ENCODE data around the gene SOCS1. TPM values are rescaled to one million over a fixed set of nuclear protein-coding genes. Genes with fewer than 3 reads are reported as not detected.
"Not testable (repeated sequence)": the region's sequence is repeated elsewhere in the genome, so short reads cannot be mapped to it uniquely, and the experiment has no call there.

Gene SOCS1
- total RNA-seq, 2 experiments from 2014 or later: 127 to 133 TPM

DNA sequence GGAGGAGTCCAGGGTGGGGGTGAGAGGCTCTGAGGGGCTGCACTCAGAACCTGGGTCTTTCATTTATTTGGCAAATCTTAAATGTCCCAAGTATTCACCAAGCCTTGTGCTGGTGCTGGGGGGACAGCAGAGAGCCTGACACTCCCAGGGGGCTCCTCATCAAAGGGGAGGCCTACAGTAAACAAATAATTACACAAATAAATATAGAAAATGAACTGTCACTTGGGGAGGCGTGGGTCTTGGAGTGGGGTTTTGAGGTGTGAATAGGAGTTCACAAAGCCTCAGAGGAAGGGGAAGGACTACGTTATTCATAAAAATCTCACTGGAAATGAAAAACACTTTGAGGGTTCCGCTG, 40.3 kb upstream of the SOCS1 start:
- H3K4me1 Mint-ChIP-seq: peaks cover 71% of the 10 kb centered on the region
- H3K27me3 Mint-ChIP-seq: peaks cover 2% of the 10 kb centered on the region
- H3K27ac Mint-ChIP-seq: peak overlapping the region; percentile 94
- no peak overlapping the region for H3K4me3 Mint-ChIP-seq
- no peaks in the 10 kb centered on the region for H3K36me3 Mint-ChIP-seq (ENCODE audit: low read depth)
- POLR2A ChIA-PET: no interaction called here
- H3K9me3 Mint-ChIP-seq: no peaks in the 10 kb centered on the region
- CTCF ChIA-PET: interaction anchor here (1.5 to 4.6 kb wide), 4 partner anchors 14 to 333 kb away, joined by 3 to 28 read pairs (median 12); no protein-coding TSS in a partner anchor
- no peak for DNase-seq

DNA sequence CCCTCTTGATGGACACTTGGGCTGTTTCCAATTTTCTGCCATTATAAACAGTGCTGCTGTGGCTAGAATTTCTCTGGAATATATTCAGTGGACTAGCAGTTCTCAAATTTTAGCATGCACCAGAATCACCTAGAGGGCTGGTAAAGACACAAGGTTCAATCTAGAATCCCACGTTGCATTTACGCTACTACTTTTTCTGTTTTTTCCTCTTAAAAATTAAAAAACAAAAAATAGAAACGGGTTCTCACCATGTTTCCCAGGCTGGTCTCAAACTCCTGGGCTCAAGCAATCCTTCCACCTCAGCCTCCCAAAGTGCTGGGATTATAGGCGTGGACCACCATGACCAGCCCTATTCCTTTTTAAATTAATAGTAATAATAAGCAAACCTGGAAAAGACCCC, 39.7 kb upstream of the SOCS1 start:
- Mint-ChIP-seq H3K27me3 (peaks cover 2% of the 10 kb centered on the region), H3K9me3 (no peaks in the 10 kb centered on the region), H3K36me3 (ENCODE audit: low read depth) (no peaks in the 10 kb centered on the region), H3K27ac (peak overlapping the region; percentile 94), H3K4me1 (peaks cover 69% of the 10 kb centered on the region), H3K4me3 (no peak overlapping the region)
- DNase-seq: no peak
- ChIA-PET CTCF (no interaction called here), POLR2A (no interaction called here)

DNA sequence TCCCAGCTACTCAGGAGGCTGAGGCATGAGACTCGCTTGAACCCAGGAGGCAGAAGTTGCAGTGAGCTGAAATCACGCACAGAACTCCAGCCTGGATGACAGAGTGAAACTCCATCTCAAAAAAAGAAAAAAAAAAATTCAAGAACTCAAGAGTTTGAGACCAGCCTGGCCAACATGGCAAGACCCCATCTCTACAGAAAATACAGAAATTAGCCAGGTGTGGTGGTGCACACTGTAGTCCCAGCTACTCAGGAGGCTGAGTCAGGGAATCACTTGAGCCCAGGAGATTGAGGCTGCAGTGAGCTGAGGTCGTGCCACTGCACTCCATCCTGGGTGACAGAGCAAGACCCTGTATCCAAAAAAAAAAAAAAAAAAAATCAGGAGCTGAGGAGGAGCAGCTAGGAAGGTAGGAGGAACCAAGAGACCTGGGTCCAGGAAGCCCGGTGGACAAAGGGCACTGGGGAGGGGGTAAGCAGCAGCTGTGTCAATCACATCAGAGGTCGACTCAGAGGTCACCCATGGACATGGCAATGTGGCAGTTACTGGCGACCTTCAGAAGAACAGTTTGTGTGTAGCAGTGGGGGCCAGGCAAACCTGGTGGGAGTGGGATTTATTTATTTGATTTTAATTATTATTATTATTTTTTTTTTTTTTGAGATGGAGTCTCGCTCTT, 36.2 kb upstream of the SOCS1 start:
- no peak for DNase-seq
- no peaks in the 10 kb centered on the region for H3K9me3 Mint-ChIP-seq
- peaks cover 11% of the 10 kb centered on the region for H3K27me3 Mint-ChIP-seq
- H3K4me1 Mint-ChIP-seq: peaks cover 51% of the 10 kb centered on the region
- peaks cover 2% of the 10 kb centered on the region for H3K36me3 Mint-ChIP-seq (ENCODE audit: low read depth)
- POLR2A ChIA-PET: no interaction called here
- CTCF ChIA-PET: interaction anchor here (0.6 to 1.1 kb wide), 4 partner anchors 29 to 114 kb away, joined by 3 to 5 read pairs (median 4); no protein-coding TSS in a partner anchor
- H3K27ac Mint-ChIP-seq: no peak overlapping the region
- no peak overlapping the region for H3K4me3 Mint-ChIP-seq

DNA sequence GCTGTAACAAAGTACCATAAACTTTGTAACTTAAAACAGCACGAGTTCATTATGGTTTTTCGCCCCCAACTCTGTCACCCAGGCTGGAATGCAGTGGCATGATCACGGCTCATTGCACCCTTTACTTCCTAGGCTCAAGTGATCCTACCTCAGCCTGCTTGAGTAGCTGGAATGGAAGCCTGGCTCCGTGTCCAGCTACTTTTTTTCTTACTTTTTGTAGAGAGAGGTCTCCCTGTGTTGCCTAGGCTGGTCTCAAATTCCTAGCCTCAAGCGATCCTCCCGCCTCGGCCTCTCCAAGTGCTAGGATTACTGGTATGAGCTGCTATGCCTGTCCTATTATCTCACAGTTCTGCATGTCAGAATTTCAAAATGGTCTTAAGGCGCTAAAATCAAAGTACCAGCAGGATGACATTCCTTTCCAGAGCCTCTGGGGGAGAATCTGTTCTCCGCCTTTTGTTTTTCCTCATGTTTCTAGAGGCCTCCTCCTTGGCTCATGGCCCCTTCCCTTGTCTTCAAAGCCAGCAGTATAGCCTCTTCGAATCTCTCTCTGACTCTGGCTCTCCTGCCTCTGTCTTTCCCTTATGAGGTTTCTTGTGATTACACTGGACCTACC, 35.2 kb upstream of the SOCS1 start:
- ChIA-PET CTCF (no interaction called here), POLR2A (no interaction called here)
- H3K9me3 Mint-ChIP-seq: no peaks in the 10 kb centered on the region
- H3K4me1 Mint-ChIP-seq: peaks cover 43% of the 10 kb centered on the region
- peaks cover 2% of the 10 kb centered on the region for H3K36me3 Mint-ChIP-seq (ENCODE audit: low read depth)
- no peak overlapping the region for H3K27ac Mint-ChIP-seq
- DNase-seq: no peak
- H3K4me3 Mint-ChIP-seq: no peak overlapping the region
- peaks cover 11% of the 10 kb centered on the region for H3K27me3 Mint-ChIP-seq

DNA sequence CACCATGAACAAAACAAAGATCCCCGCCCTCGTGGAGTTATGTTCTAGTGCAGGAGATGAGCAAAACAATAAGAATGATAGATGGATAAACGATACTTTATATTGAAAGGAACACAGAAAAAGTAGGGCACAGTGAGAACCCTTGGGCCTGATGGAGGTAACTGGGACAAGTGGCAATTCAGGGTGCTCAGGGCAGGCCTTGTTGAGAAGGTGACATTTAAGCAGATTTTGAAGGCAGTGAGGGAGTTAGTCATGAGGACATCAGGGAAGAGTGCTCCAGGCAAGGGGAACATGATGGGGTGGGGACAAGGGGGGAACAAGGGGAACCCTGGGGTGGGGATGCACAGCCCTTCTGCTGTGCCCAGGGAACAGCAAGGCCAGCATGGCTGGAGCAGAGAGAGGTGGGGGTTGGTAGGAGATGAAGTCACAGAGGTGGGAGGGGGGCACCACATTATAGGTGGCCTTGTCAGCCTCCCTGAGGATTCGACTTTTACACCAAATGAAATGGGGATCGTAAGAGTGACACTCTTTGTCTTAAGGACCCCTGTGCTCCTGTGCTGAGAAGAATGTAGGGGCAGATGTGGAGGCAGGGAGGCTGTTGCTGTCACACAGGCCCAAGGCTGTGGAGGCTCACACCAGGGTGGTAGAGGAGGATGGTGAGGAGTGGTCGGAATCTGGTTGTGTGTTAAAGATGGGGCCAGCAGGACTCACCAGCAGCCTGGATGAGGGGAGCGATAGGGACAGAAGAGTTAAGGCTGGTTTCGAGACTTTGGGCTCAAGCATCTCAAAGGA, 34.3 kb upstream of the SOCS1 start:
- no peak overlapping the region for H3K4me3 Mint-ChIP-seq
- peaks cover 2% of the 10 kb centered on the region for H3K36me3 Mint-ChIP-seq (ENCODE audit: low read depth)
- DNase-seq: no peak
- ChIA-PET POLR2A (no interaction called here), CTCF (no interaction called here)
- peaks cover 45% of the 10 kb centered on the region for H3K4me1 Mint-ChIP-seq
- H3K27ac Mint-ChIP-seq: no peak overlapping the region
- H3K9me3 Mint-ChIP-seq: peaks cover 3% of the 10 kb centered on the region
- H3K27me3 Mint-ChIP-seq: peaks cover 11% of the 10 kb centered on the region

DNA sequence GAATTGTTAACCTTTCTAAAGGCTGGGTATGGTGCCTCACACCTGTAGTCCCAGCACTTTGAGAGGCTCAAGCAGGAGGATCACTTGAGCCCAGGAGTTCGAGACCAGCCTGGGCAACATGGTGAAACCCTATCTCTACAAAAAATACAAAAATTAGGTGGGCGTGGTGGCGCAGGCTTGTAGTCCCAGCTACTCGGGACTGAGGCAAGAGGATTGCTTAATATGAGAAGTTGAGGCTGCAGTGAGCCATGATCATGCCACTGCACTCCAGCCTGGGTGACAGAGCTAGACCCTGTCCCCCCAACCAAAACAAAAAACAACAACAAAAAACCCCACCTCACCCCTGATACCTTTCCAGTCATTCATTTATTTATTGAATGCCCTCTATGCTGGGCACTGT, 33.7 kb upstream of the SOCS1 start:
- CTCF ChIA-PET: interaction anchor here (1.5 kb wide), 1 partner anchor 9 kb away, joined by 4 read pairs; no protein-coding TSS in a partner anchor

DNA sequence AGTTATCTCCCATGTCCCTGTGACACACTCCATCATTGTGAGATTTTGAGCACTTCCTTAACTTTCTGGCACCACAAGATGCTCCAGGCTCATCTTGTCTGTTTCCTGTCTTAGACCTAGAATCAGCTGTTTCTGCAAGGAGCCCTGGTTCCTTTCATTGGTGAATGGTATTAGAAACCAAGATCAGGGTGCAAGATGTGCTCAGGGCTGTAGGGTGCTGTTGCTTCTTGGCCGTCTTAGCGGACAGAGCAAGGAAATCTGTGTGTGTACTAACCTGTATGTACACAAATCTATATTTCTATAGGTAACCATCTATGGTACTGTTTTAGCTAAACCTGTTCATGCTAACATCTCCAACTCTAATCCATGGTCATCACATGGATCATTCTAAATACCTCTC, 33.2 kb upstream of the SOCS1 start:
- peaks cover 35% of the 10 kb centered on the region for H3K4me1 Mint-ChIP-seq
- no peak for DNase-seq
- H3K27me3 Mint-ChIP-seq: peaks cover 10% of the 10 kb centered on the region
- H3K4me3 Mint-ChIP-seq: no peak overlapping the region
- ChIA-PET CTCF (interaction anchor here (1.5 kb wide), 1 partner anchor 9 kb away, joined by 4 read pairs; no protein-coding TSS in a partner anchor), POLR2A (no interaction called here)
- H3K9me3 Mint-ChIP-seq: peaks cover 3% of the 10 kb centered on the region
- no peak overlapping the region for H3K27ac Mint-ChIP-seq
- H3K36me3 Mint-ChIP-seq (ENCODE audit: low read depth): peaks cover 2% of the 10 kb centered on the region

More for the DNA sequence above, 33.7 kb upstream of the SOCS1 start:
- H3K4me3 Mint-ChIP-seq; H3K27me3 Mint-ChIP-seq; H3K9me3 Mint-ChIP-seq; H3K36me3 Mint-ChIP-seq (ENCODE audit: low read depth); POLR2A ChIA-PET; H3K27ac Mint-ChIP-seq; DNase-seq: not testable (repeated sequence)
- H3K4me1 Mint-ChIP-seq: peaks cover 39% of the 10 kb centered on the region

DNA sequence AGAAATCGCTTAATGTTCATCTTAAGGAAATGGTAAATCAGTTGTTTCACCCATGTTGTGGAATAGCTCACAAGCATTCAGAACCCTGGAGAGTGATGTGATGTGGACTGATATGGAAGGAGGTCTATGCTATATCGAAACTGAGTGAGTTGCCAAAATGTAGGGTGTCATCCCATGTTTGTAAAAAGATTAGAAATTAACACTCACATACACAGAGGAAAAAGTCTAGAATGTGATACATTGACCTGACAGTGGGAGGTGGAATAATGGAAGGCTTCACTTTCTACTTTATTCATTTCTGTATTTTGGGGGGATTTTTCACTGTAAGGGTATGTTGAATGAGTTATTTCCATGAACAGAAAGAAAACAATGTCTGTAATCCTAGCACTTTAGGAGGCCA, 29.8 kb upstream of the SOCS1 start:
- no peak for DNase-seq
- Mint-ChIP-seq H3K9me3 (peaks cover 3% of the 10 kb centered on the region), H3K4me3 (no peak overlapping the region), H3K27me3 (peaks cover 17% of the 10 kb centered on the region), H3K27ac (peak overlapping the region; percentile 31), H3K4me1 (peaks cover 22% of the 10 kb centered on the region), H3K36me3 (ENCODE audit: low read depth) (peaks cover 2% of the 10 kb centered on the region)
- POLR2A ChIA-PET: no interaction called here
- CTCF ChIA-PET: interaction anchor here (0.6 kb wide), 1 partner anchor 126 kb away, joined by 3 read pairs; no protein-coding TSS in a partner anchor

DNA sequence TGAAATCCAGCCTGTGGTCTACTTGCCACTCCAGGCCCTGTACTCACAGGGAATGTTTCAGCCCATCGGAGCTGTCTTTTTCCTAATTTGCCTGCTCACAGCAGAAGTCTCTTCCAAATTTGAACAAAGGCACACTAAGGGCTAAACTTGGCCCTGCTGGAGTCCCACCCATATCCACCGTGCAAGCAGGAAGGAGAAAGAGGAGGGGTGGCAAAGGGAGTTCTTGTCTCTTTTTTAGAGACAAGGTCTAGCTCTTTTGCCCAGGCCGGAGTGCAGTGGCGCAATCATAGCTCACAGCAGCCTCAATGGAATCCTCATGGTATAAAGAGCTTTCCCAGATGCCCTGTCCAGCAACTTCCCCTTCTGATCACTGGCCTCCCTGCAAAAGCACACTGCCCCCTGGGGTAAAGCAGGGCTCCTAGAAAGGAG, 27.8 kb upstream of the SOCS1 start:
- Mint-ChIP-seq H3K27me3 (peaks cover 13% of the 10 kb centered on the region), H3K36me3 (ENCODE audit: low read depth) (no peaks in the 10 kb centered on the region), H3K4me3 (no peak overlapping the region), H3K4me1 (peaks cover 22% of the 10 kb centered on the region), H3K27ac (no peak overlapping the region), H3K9me3 (peaks cover 3% of the 10 kb centered on the region)
- POLR2A ChIA-PET: no interaction called here
- CTCF ChIA-PET: interaction anchor here (0.7 to 1.3 kb wide), 5 partner anchors 14 to 528 kb away, joined by 3 read pairs; no protein-coding TSS in a partner anchor
- DNase-seq: no peak

DNA sequence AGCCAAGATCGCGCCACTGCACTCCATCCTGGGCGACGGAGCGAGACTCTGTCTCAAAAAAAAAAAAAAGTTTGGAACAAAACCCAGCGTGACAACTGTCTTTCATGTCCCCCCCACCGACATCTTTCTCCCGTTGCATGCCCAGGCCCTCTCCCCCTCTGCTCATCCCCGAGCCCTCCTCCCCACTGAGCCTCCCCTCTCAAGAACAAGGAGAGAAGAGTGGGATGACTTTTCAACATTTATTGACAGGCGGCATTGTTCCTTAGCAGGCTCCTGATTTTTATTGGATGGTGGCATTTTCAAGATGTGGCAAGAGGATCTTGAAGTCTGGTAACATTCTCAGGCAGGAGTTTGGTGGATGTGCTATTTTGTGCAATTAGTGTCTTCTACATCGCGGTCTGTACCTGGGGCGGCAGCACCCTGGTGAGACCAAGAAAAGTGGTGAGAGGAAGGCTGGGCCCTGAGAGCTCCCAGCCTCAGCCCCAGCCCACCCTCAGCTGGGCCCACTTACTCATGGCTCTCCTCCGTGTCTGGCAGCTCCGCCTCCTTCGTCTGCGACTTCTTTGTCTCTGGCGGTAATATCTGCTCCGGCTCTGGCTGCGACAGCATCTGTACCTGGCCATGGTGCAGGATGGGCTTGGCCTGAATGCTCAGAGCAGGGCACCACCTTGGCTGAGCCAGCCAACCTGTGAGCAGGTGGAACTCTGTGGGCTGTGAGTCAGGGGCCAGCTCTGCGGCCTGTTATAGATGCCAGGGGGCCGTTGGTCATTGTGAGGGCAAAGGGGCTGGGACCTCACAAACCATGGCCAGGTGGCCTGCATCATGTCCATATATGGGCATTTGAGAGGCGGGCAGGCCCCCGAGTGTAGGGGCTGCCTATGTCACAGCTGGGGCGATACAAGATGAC, 24.9 kb upstream of the SOCS1 start, which contains the start of gene PRM1:
Gene PRM1, minus strand, starts transcription at position 715 of the 907 bp plus-strand sequence. Its CDS starts 92 bp downstream, at position 623.
- CTCF ChIA-PET: no interaction called here
- no peak within 1 kb of the TSS for H3K4me3 Mint-ChIP-seq

DNA sequence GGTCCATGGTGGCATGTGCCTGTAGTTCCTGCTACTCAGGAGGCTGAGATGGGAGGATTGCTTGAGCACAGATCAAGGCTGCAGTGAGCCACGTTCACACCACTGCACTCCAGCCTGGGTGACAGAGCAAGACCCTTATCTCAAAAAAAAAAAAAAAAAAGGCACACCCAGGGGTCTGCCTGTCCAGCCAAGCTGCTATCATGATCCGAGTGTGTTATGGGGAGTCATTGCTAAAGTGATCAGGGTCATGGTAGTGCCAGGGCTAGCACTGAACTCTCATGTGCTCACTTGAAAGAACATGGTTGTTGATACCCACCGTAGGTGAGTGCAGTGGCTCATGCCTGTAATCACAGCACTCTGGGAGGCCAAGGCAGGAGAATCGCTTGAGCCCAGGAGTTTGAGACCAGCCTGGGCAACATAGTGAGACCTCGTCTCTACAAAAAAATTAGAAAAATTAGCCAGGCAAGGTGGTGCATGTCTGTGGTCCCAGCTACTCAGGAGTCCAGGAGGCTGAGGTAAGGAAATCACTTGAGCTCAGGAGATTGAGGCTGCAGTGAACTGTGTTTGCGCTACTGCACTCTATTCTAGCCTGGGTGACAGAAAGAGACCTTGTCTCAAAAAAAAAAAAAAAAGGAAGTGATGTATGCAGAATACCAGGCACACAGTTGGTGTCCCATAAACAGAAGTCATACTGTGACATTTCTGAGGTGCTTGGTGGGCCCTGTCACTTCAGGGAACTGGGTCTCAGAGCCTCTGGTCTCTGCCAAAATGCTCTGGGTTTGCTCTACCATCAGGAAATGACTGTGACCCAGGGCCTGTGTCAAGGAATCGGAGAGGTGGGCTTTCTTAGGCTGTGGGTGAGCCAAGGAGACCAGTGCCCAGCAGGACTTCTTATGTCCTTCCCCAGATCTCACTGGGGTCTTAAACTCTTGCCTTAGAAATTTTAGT, 23.0 kb upstream of the SOCS1 start:
- Mint-ChIP-seq H3K27ac (no peak overlapping the region), H3K4me1 (peaks cover 15% of the 10 kb centered on the region), H3K27me3 (peaks cover 7% of the 10 kb centered on the region), H3K4me3 (no peak overlapping the region), H3K9me3 (no peaks in the 10 kb centered on the region), H3K36me3 (ENCODE audit: low read depth) (no peaks in the 10 kb centered on the region)
- POLR2A ChIA-PET: no interaction called here
- no peak for DNase-seq
- CTCF ChIA-PET: interaction anchor here (1.3 to 1.5 kb wide), 3 partner anchors 10 to 77 kb away, joined by 3 to 5 read pairs (median 4); partner anchors contain the start of gene TNP2

More for the DNA sequence above, 24.9 kb upstream of the SOCS1 start, which contains the start of gene PRM1:
- peaks cover 17% of the 10 kb centered on the region for H3K4me1 Mint-ChIP-seq
- peaks cover 7% of the 10 kb centered on the region for H3K27me3 Mint-ChIP-seq
- DNase-seq: no peak
- no peaks in the 10 kb centered on the region for H3K36me3 Mint-ChIP-seq (ENCODE audit: low read depth)
- peaks cover 2% of the 10 kb centered on the region for H3K9me3 Mint-ChIP-seq
- H3K27ac Mint-ChIP-seq: no peak within 1 kb of the TSS
- POLR2A ChIA-PET: no interaction called here

All from activated CD4-positive, alpha-beta T cell treated with anti-CD3 and anti-CD28 coated beads, Interleukin-2, amount 10 ng/mL, durations not matched to agents 7 days and 5 days (primary cell).